Right kidney (tissue), 9 donors: ENCODE results near the gene GPR75.

ENCODE experiments used
- DNase-seq: peaks from one replicate; pipeline ENCODE4 v3.0.0-alpha.2; 2016
- long read RNA-seq, 8 donors: transcript quantifications; one replicate each; lab custom pipeline, GENCODE V29; 2026

The GPR75 gene
- long read RNA-seq, donor 1 = 0 reads
- long read RNA-seq, donor 2 = 0 reads
- long read RNA-seq, donor 3 = 0 reads
- long read RNA-seq, donor 4, partial matches to known transcripts = 0 of 1 reads
- long read RNA-seq, donor 4, other reads (novel, unspliced or antisense) = 0 of 1 reads
- long read RNA-seq, donor 5 = 0 reads
- long read RNA-seq, donor 6 = 0 reads
- long read RNA-seq, donor 7 = 0 reads
- long read RNA-seq, donor 8 = 0 reads

DNA sequence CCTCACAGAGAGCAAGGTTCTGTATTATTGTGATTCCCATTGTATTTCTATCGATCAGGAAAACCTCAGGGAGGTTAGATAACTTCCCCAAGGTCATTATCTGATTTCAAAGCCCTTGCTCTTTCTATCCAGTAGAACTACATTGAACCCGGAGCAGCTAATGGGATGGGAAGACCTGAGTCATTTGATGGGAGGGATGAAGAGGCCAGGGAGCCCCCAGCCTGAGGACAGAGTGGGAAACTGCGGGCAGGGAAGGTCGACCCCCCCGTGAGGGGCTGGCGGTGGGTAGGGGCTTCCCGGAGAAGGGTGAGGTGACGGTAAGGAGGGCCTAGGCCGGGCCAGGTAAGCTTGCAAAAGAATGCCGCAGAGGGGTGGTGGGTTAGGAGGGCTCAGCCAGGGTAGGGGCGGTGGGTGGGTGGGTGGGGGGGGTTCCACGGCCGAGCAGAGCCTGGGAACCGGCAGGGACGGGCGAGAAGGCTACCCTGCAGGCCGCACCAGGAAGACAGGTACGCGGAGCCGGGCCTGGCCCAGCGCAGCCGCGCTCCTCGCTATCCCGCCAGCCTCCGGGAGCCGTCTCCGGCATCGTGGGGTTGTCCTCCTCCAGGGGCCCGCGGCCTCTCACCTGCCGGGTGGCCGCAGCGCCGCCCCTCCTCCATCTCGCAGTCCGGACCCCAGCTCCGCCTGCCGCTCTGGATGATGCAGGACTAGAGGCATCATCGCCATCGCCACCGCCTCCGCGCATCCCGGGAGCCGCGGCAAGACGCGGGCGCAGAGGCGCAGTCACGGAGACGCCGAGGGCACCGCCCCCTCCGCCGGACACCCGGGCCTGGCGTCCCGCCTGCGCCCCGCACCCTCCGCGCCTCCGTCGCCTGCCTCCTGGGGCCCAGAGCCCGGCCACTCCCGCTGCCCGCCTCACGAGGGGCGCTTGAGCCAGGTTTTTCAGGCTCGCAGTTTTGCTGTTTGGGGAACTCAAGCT is at the start of gene GPR75:
Gene GPR75, minus strand, starts transcription at position 762 of the 976 bp plus-strand sequence. CDS start 5,211 bp downstream, outside the sequence.
- DNase-seq = peak; percentile 79

GRCh38 chr2:53907582-53907981 is 47.8 kb upstream of the GPR75 start:
- no peak for DNase-seq

DNA sequence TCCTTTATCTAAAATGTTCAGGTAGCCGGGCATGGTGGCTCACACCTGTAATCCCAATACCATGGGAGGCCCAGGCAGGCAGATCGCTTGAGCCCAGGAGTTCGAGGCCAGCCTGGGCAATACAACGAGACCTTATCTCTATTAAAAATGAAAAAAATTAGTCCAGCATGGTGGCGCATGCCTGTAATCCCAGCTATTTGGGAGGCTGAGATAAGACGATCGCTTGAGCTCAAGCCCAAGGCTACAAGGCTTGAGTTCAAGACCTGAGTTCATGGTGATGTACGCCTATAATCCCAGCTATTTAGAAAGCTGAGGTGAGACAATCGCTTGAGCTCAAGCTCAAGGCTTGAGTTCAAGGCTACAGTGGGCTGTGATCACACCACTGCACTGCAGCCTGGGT is 45.6 kb upstream of the GPR75 start:
- DNase-seq = no peak

GRCh38 chr2:53903011-53903410 is 43.2 kb upstream of the GPR75 start:
- DNase-seq = no peak

- no peak for DNase-seq
Measured at GRCh38 chr2:53901192-53901591, 41.4 kb upstream of the GPR75 start.

DNA sequence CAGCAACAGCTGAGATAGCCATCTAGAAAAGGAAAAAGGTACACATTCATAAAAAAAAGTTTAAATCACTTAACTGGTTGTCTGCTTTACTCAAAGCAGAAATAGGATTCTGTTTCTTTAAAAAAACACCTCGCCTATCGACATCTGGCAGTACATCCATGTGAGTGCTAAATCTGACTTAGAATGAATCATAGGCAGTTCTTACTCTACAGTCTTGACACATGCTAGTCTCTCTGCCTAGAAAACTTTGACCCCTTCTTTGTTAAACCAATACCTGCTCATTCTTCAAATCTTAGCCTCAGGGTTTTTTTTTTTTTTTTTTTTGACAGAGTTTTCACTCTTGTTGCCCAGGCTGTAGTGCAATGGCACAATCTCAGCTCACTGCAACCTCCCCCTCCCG is 37.1 kb upstream of the GPR75 start:
- no peak for DNase-seq

DNA sequence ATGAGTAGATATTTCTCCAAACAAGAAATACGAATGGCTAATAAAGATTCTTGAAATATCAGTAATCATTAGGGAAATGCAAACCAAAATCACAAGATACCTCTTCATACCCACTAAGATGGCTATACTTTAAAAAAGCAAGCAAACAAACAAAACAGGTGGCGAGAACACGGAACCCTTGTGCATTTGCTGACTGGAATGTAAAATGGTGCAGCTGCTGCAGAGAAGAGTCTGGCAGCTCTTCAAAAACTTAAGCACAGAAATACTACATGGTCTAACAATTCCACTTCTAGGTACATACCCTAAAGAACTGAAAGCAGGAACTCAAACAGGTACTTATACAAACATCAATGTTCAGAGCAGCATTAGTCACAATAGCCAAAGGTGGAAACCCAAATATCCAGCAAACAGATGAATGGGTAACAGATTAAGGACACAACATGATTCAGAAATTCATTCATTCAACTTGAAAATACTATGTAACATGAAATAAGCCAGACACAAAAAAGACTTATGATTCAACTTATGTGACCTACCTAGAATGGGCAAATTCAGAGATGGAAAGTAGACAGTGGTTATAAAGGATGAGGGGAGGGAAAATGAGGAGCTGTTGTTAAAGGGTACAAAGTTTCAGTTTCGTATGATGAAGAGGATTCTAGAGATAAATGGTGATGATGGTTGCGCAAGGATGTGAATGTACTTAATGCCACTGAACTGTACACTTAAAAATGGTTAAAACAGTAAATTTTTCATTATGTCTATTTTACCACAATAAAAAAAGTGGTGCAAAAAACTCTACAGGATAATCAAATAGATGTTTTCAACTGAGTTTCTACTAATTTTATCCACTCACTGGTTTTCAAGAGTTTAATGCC is 26.9 kb upstream of the GPR75 start:
- no peak for DNase-seq

DNA sequence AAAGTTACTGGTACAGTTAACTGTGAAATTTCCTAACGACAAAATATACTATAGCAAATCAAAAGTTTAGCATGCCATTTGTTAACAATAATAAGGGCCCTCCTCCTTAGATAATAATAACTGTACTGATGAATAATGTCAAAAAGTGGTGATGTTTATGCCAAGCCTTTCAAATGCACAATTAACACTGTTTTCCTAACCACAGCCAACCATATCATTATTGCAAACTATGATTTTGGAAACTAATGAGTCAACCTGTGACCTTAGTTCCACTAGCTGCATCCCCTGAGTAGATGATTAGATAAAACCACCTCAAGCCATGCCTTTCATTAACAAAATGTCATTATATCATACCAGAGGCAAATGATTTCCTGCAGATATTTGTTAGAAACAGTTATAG is 25.1 kb upstream of the GPR75 start:
- no peak for DNase-seq

- no peak for DNase-seq
Measured at GRCh38 chr2:53881986-53882385, 22.2 kb upstream of the GPR75 start.

GRCh38 chr2:53881360-53881759 is 21.6 kb upstream of the GPR75 start:
- DNase-seq = no peak

GRCh38 chr2:53880756-53881155 is 21.0 kb upstream of the GPR75 start:
- no peak for DNase-seq

GRCh38 chr2:53877556-53877955 is 17.8 kb upstream of the GPR75 start:
- no peak for DNase-seq

GRCh38 chr2:53877112-53877511 is 17.3 kb upstream of the GPR75 start:
- DNase-seq = no peak

GRCh38 chr2:53874401-53874950 is 14.7 kb upstream of the GPR75 start:
- DNase-seq = no peak

DNA sequence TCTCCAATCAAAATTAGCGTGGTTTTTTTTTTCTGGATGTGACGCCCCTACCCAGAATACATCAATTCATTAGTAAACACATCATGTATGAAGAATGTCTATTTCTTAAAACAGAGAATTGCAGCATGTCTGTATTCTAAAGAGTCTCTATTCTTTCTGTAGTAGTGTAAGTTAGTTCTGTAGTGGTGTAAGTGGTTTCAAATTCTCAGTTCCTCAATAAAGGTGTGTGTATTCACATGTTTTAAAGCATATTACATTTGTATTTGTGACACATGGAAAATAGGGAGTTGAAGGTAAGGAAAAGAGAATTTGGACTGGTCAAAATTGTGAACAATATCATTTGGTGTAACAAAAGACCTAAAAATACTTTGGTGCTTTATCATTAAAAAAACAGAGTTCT is 8.0 kb upstream of the GPR75 start:
- DNase-seq = no peak

DNA sequence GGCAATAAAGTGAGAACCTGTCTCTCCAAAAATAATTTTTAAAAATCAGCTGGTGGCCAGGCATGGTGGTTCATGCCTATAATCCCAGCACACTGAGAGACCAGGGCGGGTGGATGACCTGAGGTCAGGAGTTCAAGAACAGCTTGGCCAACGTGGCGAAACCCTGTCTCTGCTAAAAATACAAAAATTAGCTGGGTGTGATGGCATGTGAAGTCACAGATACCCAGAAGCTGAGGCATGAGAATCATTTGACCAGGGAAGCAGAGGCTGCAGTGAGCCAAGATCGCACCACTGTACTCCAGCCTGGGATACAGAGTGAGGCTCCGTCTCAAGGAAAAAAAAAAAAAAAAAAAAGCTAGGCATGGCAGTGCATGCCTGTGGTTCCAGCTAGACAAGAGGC is 7.4 kb upstream of the GPR75 start:
- no peak for DNase-seq

- DNase-seq = no peak
Measured at GRCh38 chr2:53865962-53866361, 6.2 kb upstream of the GPR75 start.

GRCh38 chr2:53865264-53865663 is 5.5 kb upstream of the GPR75 start:
- DNase-seq = no peak

GRCh38 chr2:53863538-53864227 is 3.9 kb upstream of the GPR75 start:
- no peak for DNase-seq

GRCh38 chr2:53861824-53862223 is 2.1 kb upstream of the GPR75 start:
- DNase-seq = no peak

GRCh38 chr2:53856272-53856671 is 3.5 kb downstream of the GPR75 start:
- no peak for DNase-seq

GRCh38 chr2:53854678-53855077 is 5.1 kb downstream of the GPR75 start:
- DNase-seq = no peak
